ENCODE measurements around the gene PDE4B. TPM values are rescaled to one million over a fixed set of nuclear protein-coding genes. Genes with fewer than 3 reads are reported as not detected.

Gene PDE4B
- total and polyA plus RNA-seq, 10 of the 15 experiments (the other 5 are each of a cell fraction or from before 2014, with no cell fraction given), result 3.0 to 13.2 (median 5.7) TPM

DNA sequence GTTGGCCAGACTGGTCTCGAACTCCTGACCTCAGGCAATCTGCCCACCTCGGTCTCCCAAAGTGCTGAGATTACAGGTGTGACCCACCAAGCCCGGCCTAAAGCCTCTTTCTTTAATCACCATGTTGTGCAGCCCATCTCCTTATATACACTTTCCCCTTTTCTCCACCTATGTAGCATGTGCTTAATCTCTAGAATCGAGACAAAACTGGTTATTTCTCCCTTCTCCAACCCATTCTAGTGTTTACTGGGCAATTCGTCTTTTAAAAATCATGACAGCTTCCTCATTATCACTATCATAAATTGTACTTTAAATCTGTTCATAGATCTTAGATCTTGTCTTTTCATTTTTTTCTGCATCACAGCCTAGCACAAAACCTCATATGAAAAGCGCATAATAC is 285.7 kb downstream of the PDE4B start:
- ChIA-PET SMC1A (ENCODE audit: uncharacterized antibody, unreplicated experiment) (no interaction called here), RAD21 (ENCODE audit: unreplicated experiment) (no interaction called here), POLR2A (no interaction called here), CTCF (no interaction called here)
- no peak overlapping the region for H3K27ac ChIP-seq (ENCODE audit: control insufficient read depth, insufficient read depth)
- no peaks in the 10 kb centered on the region for H3K36me3 ChIP-seq (ENCODE audit: control insufficient read depth in 2 of 2, insufficient read depth in 2 of 2, low read length in 1 of 2)
- H3K4me2 ChIP-seq (ENCODE audit: control insufficient read depth, insufficient read depth), result no peak overlapping the region
- DNase-seq (ENCODE audit: low read depth, low spot score), result no peak
- no peak overlapping the region for H3K4me3 ChIP-seq
- no peaks in the 10 kb centered on the region for H4K20me1 ChIP-seq (ENCODE audit: control insufficient read depth, insufficient read depth)
- intact Hi-C loops (cut with micrococcal nuclease; ENCODE audit: unreplicated experiment), result no loop called here
- TF ChIP-seq BACH1 (IDR thresholded peaks at IDR 0.05; ENCODE audit: borderline replicate concordance) (no peak), EZH2 (IDR thresholded peaks at IDR 0.05; ENCODE audit: borderline replicate concordance, control insufficient read depth, low read depth, low read length) (no peak)
- TF ChIP-seq, protein P1, sequence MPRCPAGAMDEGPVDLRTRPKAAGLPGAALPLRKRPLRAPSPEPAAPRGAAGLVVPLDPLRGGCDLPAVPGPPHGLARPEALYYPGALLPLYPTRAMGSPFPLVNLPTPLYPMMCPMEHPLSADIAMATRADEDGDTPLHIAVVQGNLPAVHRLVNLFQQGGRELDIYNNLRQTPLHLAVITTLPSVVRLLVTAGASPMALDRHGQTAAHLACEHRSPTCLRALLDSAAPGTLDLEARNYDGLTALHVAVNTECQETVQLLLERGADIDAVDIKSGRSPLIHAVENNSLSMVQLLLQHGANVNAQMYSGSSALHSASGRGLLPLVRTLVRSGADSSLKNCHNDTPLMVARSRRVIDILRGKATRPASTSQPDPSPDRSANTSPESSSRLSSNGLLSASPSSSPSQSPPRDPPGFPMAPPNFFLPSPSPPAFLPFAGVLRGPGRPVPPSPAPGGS (IDR thresholded peaks at IDR 0.05; ENCODE audit: borderline replicate concordance, insufficient read depth, low read depth, low read length, poor library complexity, severe bottlenecking), result no peak
- TF ChIP-seq, protein P2, sequence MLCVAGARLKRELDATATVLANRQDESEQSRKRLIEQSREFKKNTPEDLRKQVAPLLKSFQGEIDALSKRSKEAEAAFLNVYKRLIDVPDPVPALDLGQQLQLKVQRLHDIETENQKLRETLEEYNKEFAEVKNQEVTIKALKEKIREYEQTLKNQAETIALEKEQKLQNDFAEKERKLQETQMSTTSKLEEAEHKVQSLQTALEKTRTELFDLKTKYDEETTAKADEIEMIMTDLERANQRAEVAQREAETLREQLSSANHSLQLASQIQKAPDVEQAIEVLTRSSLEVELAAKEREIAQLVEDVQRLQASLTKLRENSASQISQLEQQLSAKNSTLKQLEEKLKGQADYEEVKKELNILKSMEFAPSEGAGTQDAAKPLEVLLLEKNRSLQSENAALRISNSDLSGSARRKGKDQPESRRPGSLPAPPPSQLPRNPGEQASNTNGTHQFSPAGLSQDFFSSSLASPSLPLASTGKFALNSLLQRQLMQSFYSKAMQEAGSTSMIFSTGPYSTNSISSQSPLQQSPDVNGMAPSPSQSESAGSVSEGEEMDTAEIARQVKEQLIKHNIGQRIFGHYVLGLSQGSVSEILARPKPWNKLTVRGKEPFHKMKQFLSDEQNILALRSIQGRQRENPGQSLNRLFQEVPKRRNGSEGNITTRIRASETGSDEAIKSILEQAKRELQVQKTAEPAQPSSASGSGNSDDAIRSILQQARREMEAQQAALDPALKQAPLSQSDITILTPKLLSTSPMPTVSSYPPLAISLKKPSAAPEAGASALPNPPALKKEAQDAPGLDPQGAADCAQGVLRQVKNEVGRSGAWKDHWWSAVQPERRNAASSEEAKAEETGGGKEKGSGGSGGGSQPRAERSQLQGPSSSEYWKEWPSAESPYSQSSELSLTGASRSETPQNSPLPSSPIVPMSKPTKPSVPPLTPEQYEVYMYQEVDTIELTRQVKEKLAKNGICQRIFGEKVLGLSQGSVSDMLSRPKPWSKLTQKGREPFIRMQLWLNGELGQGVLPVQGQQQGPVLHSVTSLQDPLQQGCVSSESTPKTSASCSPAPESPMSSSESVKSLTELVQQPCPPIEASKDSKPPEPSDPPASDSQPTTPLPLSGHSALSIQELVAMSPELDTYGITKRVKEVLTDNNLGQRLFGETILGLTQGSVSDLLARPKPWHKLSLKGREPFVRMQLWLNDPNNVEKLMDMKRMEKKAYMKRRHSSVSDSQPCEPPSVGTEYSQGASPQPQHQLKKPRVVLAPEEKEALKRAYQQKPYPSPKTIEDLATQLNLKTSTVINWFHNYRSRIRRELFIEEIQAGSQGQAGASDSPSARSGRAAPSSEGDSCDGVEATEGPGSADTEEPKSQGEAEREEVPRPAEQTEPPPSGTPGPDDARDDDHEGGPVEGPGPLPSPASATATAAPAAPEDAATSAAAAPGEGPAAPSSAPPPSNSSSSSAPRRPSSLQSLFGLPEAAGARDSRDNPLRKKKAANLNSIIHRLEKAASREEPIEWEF (IDR thresholded peaks at IDR 0.05; ENCODE audit: insufficient replicate concordance, low read depth, low read length), result no peak
- TF ChIP-seq, protein P3, sequence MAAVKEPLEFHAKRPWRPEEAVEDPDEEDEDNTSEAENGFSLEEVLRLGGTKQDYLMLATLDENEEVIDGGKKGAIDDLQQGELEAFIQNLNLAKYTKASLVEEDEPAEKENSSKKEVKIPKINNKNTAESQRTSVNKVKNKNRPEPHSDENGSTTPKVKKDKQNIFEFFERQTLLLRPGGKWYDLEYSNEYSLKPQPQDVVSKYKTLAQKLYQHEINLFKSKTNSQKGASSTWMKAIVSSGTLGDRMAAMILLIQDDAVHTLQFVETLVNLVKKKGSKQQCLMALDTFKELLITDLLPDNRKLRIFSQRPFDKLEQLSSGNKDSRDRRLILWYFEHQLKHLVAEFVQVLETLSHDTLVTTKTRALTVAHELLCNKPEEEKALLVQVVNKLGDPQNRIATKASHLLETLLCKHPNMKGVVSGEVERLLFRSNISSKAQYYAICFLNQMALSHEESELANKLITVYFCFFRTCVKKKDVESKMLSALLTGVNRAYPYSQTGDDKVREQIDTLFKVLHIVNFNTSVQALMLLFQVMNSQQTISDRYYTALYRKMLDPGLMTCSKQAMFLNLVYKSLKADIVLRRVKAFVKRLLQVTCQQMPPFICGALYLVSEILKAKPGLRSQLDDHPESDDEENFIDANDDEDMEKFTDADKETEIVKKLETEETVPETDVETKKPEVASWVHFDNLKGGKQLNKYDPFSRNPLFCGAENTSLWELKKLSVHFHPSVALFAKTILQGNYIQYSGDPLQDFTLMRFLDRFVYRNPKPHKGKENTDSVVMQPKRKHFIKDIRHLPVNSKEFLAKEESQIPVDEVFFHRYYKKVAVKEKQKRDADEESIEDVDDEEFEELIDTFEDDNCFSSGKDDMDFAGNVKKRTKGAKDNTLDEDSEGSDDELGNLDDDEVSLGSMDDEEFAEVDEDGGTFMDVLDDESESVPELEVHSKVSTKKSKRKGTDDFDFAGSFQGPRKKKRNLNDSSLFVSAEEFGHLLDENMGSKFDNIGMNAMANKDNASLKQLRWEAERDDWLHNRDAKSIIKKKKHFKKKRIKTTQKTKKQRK (IDR thresholded peaks at IDR 0.05; ENCODE audit: low read depth, low read length), result no peak
- no peak overlapping the region for H3K9ac ChIP-seq (ENCODE audit: control insufficient read depth, insufficient read depth, low read length)
- in situ Hi-C loops (cut with MboI), result no loop called here
- no peaks in the 10 kb centered on the region for H3K79me2 ChIP-seq (ENCODE audit: control insufficient read depth, insufficient read depth, low read length)
- FAIRE-seq, result no peak
- no peaks in the 10 kb centered on the region for H3K9me3 ChIP-seq (replicated peaks; ENCODE audit: control insufficient read depth, insufficient read depth, low read length)
- no peaks in the 10 kb centered on the region for H3K27me3 ChIP-seq (replicated peaks in 1 of 2; ENCODE audit: control insufficient read depth in 2 of 2, insufficient read depth in 2 of 2, low read length in 1 of 2)
- ATAC-seq, result no peak
- no peaks in the 10 kb centered on the region for H3K4me1 ChIP-seq (ENCODE audit: control insufficient read depth, insufficient read depth, low read length)
- BruUV-seq (replicated peaks), result no TSS peak
- WGBS (ENCODE audit: insufficient coverage, insufficient replicate concordance, low lambda C conversion rate, missing lambda C conversion rate), result 16% methylated on average over 6 of the region's 6 CpGs
- no peak overlapping the region for H2AFZ ChIP-seq (ENCODE audit: control insufficient read depth, low read depth, low read length)

Measured in GM12878 (cell line).